ENCODE results near the gene IQSEC1. TPM values are rescaled to one million over a fixed set of nuclear protein-coding genes. Genes with fewer than 3 reads are reported as not detected.

The IQSEC1 gene
- polyA plus RNA-seq, 2 of the 4 experiments (the other 2 are of a cell fraction) = 3.7 to 10.7 TPM

DNA sequence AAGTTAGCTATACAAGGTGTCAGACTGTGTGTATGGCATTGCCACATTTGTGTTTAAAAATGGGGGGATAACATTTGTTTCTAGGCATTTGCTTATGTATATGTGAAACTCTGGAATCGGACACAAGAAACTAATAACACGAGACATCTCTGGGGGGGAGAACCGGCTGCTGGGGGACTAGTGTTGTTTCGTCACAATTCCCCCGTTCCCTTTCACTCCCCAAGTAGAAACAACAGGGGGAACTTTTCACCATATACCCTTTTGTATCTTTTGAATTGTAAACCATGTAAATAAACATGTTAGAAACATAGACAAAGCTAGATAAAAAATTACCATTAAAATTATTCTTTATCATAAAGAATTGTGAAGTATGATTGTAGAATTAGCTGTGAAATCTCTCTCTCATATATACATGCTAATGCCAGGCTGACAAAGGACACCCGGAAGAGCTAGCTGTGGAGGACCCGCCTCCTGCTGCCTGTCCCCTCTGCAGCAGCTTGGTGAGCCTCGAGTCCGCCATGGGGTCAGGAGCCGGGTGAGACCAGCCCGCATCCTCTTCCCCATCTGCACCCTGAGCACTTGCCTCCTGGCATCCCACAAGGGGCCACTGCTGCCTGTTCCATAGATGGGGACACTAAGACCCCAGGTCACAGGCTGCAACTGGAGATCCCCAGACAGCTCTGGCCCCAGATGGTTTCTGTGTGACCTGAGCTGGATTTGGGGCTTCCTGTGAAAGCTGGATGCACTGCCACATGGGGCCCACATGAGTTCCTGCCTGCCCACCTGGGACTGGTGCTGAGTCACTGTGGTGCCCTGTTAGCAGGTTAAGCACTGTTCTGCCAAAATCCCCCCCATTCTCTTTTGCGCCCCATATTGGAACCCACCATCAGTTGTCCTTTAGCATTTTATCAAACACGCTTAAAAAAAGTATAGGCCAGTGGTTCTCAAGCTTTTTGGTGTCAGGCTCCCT, 91.6 kb downstream of the IQSEC1 start:
- no peak for FAIRE-seq
- Histone ChIP-seq H3K9me3 (no peaks in the 10 kb centered on the region), H3K4me3 (no peak overlapping the region), H3K27ac (no peak overlapping the region), H3K4me2 (no peak overlapping the region), H3K4me1 (no peaks in the 10 kb centered on the region)
- no peak for DNase-seq (ENCODE audit: low read depth in 1 of 2, low spot score in 1 of 2)
- 89% methylated on average over 13 of the region's 13 CpGs for WGBS (ENCODE audit: missing lambda C conversion rate)
- ChIA-PET CTCF (interaction anchor here (1.5 to 5.0 kb wide), 4 partner anchors 8 to 114 kb away, joined by 4 to 74 read pairs (median 28); no protein-coding TSS in a partner anchor), POLR2A (no interaction called here)
- no peak for ATAC-seq
- TF ChIP-seq TFCP2L1 (CRISPR knock-in tag; IDR thresholded peaks at IDR 0.05) (no peak), RFX5 (IDR thresholded peaks at IDR 0.05) (no peak), POLR2A (IDR thresholded peaks at IDR 0.05; ENCODE audit: low read length) (no peak), EHF (CRISPR knock-in tag; IDR thresholded peaks at IDR 0.05) (no peak), HEYL (CRISPR knock-in tag; IDR thresholded peaks at IDR 0.05) (no peak), NR3C1 (IDR thresholded peaks at IDR 0.05) (no peak), POLR2AphosphoS2 (conservative IDR thresholded peaks at IDR 0.05; ENCODE audit: low read length) (no peak), MYC (IDR thresholded peaks at IDR 0.05; ENCODE audit: borderline replicate concordance, low read length) (no peak)
- TF ChIP-seq, protein P1, sequence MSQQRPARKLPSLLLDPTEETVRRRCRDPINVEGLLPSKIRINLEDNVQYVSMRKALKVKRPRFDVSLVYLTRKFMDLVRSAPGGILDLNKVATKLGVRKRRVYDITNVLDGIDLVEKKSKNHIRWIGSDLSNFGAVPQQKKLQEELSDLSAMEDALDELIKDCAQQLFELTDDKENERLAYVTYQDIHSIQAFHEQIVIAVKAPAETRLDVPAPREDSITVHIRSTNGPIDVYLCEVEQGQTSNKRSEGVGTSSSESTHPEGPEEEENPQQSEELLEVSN (IDR thresholded peaks at IDR 0.05; ENCODE audit: borderline replicate concordance, low read depth) = no peak
- TF ChIP-seq, protein P2, sequence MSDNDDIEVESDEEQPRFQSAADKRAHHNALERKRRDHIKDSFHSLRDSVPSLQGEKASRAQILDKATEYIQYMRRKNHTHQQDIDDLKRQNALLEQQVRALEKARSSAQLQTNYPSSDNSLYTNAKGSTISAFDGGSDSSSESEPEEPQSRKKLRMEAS (IDR thresholded peaks at IDR 0.05) = no peak
- TF ChIP-seq, protein P3, sequence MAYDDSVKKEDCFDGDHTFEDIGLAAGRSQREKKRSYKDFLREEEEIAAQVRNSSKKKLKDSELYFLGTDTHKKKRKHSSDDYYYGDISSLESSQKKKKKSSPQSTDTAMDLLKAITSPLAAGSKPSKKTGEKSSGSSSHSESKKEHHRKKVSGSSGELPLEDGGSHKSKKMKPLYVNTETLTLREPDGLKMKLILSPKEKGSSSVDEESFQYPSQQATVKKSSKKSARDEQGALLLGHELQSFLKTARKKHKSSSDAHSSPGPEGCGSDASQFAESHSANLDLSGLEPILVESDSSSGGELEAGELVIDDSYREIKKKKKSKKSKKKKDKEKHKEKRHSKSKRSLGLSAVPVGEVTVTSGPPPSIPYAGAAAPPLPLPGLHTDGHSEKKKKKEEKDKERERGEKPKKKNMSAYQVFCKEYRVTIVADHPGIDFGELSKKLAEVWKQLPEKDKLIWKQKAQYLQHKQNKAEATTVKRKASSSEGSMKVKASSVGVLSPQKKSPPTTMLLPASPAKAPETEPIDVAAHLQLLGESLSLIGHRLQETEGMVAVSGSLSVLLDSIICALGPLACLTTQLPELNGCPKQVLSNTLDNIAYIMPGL (CRISPR knock-in tag; IDR thresholded peaks at IDR 0.05; ENCODE audit: borderline replicate concordance) = no peak

DNA sequence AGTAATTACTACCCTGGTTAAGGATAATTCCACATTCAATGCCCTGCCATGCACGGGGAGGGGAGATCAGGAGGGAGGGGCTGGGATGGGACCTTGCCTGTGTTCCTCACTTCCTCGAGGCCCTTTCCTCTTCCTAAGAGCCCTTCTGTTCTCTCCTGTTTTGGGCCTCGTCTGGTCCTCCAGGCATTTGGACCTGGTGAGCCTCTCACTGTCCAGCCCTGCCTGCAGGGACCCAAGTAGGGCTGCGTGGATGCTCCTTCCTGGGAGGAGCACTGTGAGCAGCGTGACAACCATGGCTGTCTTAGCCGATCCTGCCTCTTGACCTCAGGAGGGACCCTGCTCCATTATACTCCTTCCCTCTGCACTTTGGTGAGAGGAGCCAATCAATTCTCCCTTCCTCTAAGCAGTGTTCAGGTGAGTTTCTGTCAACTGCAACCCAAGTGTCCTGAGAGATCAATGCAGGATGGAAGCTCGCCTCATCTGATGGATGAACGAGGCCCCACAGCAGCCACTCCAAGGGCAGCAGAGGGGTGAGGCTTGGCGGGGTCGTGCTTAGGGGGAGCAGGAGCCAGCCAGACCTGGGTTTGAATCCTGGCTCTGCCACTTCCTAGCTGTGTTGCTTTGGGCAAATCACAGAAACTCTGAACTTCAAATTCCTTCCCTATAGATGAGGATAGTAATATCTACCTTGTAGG, 92.5 kb downstream of the IQSEC1 start:
- TF ChIP-seq KDM1A (IDR thresholded peaks at IDR 0.05; ENCODE audit: low read depth) (no peak), ZC3H11A (IDR thresholded peaks at IDR 0.05) (no peak), CBX8 (IDR thresholded peaks at IDR 0.05) (no peak), MYC (IDR thresholded peaks at IDR 0.05; ENCODE audit: borderline replicate concordance, low read length) (no peak), ZNF302 (CRISPR knock-in tag; IDR thresholded peaks at IDR 0.05) (no peak), HOXA7 (CRISPR knock-in tag; IDR thresholded peaks at IDR 0.05) (no peak), TFCP2L1 (CRISPR knock-in tag; IDR thresholded peaks at IDR 0.05) (no peak), HOXB5 (CRISPR knock-in tag; IDR thresholded peaks at IDR 0.05) (no peak), PHF8 (IDR thresholded peaks at IDR 0.05; ENCODE audit: borderline replicate concordance, low read depth) (no peak), RFX5 (IDR thresholded peaks at IDR 0.05) (no peak), FOSB (CRISPR knock-in tag; IDR thresholded peaks at IDR 0.05) (no peak), CHD4 (IDR thresholded peaks at IDR 0.05; ENCODE audit: borderline replicate concordance) (no peak), HEYL (CRISPR knock-in tag; IDR thresholded peaks at IDR 0.05) (no peak), NPAS2 (CRISPR knock-in tag; IDR thresholded peaks at IDR 0.05; ENCODE audit: borderline replicate concordance) (no peak), MAFK (IDR thresholded peaks at IDR 0.05; ENCODE audit: partially characterized antibody) (no peak), SREBF2 (IDR thresholded peaks at IDR 0.05) (no peak)
- TF ChIP-seq, protein P4, sequence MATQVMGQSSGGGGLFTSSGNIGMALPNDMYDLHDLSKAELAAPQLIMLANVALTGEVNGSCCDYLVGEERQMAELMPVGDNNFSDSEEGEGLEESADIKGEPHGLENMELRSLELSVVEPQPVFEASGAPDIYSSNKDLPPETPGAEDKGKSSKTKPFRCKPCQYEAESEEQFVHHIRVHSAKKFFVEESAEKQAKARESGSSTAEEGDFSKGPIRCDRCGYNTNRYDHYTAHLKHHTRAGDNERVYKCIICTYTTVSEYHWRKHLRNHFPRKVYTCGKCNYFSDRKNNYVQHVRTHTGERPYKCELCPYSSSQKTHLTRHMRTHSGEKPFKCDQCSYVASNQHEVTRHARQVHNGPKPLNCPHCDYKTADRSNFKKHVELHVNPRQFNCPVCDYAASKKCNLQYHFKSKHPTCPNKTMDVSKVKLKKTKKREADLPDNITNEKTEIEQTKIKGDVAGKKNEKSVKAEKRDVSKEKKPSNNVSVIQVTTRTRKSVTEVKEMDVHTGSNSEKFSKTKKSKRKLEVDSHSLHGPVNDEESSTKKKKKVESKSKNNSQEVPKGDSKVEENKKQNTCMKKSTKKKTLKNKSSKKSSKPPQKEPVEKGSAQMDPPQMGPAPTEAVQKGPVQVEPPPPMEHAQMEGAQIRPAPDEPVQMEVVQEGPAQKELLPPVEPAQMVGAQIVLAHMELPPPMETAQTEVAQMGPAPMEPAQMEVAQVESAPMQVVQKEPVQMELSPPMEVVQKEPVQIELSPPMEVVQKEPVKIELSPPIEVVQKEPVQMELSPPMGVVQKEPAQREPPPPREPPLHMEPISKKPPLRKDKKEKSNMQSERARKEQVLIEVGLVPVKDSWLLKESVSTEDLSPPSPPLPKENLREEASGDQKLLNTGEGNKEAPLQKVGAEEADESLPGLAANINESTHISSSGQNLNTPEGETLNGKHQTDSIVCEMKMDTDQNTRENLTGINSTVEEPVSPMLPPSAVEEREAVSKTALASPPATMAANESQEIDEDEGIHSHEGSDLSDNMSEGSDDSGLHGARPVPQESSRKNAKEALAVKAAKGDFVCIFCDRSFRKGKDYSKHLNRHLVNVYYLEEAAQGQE (IDR thresholded peaks at IDR 0.05) = no peak
- TF ChIP-seq, protein P1 (IDR thresholded peaks at IDR 0.05; ENCODE audit: borderline replicate concordance, low read depth) = no peak
- H3K4me2 ChIP-seq = no peak overlapping the region
- WGBS (ENCODE audit: missing lambda C conversion rate) = 74% methylated on average over 10 of the region's 10 CpGs
- no peak overlapping the region for H3K27ac ChIP-seq
- H3K4me3 ChIP-seq = no peak overlapping the region
- H3K4me1 ChIP-seq = no peaks in the 10 kb centered on the region
- DNase-seq (ENCODE audit: low read depth in 1 of 2, low spot score in 1 of 2) (no peak), ATAC-seq (no peak), FAIRE-seq (no peak)
- CTCF ChIA-PET = interaction anchor here (2.0 to 4.6 kb wide), 2 partner anchors 14 to 113 kb away, joined by 7 to 50 read pairs; no protein-coding TSS in a partner anchor
- POLR2A ChIA-PET = no interaction called here
- H3K9me3 ChIP-seq = no peaks in the 10 kb centered on the region

All from A549 (cell line).